Measurements from ENCODE around the gene PPARGC1A. TPM values are rescaled to one million over a fixed set of nuclear protein-coding genes. Genes with fewer than 3 reads are reported as not detected.

Gene PPARGC1A
- polyA plus RNA-seq, 3 donors from 2014 or later: not detected

DNA sequence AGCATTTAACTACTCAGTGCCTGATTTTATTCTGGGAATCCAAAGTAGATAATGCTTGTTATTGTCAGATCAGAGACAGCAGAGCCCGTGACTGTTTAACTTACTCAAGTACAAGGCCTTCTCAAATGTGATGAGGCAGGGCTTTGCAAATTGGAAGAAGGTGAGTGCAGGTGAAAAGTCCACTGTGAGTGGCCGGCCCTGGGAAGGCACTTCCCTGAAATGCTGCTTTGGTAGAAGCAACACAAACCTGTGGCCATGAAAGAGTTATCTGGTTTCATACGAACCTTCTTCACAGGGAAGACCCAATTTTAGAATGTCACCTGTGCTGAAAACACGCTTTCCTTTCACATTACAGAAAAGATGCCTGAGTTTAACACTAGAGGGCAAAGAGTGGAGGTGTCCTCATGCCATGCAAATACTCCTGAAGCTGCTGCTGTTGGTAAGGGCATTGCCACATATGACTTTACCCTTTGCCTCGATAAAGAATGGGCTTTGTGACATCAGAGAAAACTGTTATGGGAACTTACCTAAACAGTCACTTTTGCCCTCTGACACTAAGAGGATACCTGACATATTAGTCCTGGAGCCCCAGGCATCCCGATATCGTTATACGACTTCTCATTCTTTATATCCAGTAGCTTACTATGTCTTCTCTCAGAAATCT lies 8.0 kb downstream of the PPARGC1A start:
- Mint-ChIP-seq H3K27me3 (ENCODE audit: low read depth in 3 of 3) (peaks cover 0 to 2% (median 0%) of the 10 kb centered on the region in 3 donors), H3K4me3 (no peak overlapping the region), H3K4me1 (no peaks in the 10 kb centered on the region), H3K36me3 (no peaks in the 10 kb centered on the region), H3K27ac (no peak overlapping the region), H3K9me3 (peaks cover 2 to 12% (median 6%) of the 10 kb centered on the region in 6 donors)
- no peak for DNase-seq

DNA sequence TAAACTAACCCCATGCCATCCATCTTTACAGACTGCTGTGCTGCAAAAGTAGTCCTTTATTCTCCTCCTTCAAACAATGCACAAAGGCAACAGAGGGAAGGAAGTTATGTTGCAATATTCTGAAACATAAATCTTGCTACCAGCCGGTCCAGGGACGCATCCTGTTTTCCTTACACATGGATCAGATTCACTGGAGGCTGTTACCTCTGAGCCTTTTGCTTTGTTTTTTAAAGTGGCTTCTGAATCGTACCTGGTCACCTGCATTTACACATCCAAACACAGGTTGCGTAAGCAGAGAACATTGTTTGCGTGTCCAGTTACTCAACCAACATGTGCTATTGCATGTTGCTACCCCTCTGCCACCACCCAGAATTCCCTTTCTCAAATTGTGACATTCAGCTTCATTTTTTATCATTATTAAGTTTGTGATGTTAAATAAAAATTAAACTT lies 8.8 kb downstream of the PPARGC1A start:
- peaks cover 2 to 12% (median 5%) of the 10 kb centered on the region in 6 donors for H3K9me3 Mint-ChIP-seq
- H3K4me3 Mint-ChIP-seq: no peak overlapping the region
- no peak for DNase-seq
- peaks cover 0 to 2% (median 0%) of the 10 kb centered on the region in 3 donors for H3K27me3 Mint-ChIP-seq (ENCODE audit: low read depth in 3 of 3)
- no peak overlapping the region for H3K27ac Mint-ChIP-seq
- H3K36me3 Mint-ChIP-seq: no peaks in the 10 kb centered on the region
- H3K4me1 Mint-ChIP-seq: no peaks in the 10 kb centered on the region

DNA sequence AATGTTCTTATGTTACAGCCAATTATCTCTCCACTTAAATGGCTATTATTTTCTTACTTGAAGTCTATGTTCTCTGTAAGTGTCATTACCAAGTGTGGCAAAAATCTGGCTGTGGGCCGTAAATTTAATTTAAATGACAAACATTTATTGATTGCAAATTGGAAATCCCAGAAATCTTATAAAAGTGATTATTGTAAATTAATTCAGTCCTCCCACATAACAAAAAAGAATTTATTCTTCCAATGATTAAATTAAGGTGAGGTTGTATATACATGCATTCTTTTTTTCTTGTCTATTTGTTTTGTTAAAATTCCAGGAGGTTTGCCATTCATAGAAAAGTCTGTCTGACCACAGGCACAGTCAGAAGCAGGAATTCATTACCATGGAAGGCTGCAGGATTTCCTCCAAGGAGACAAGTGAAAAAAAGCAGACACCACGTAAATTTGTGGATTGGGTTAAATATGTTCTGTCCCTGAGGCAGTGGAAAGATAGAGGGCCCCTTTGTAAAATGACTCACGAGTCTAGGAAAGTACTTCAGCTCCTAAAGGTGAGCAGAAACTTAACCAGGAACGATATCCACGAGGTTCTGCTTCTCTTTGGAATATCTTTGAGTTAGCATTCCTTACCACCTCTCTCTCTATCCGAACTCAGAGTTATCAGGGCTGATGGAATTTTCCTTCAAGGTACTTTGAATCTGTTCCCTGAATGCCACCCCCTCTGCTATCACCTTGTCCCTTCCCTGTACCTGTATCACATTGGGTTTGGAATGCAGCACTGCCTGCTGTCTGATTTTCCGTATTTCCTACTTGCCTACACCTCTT lies 10.7 kb downstream of the PPARGC1A start:
- Mint-ChIP-seq H3K27me3 (ENCODE audit: low read depth in 3 of 3) (peaks cover 0 to 2% (median 0%) of the 10 kb centered on the region in 3 donors), H3K36me3 (no peaks in the 10 kb centered on the region), H3K4me3 (no peak overlapping the region), H3K9me3 (peaks cover 4 to 12% (median 6%) of the 10 kb centered on the region in 6 donors), H3K4me1 (no peaks in the 10 kb centered on the region), H3K27ac (no peak overlapping the region)
- DNase-seq: no peak

DNA sequence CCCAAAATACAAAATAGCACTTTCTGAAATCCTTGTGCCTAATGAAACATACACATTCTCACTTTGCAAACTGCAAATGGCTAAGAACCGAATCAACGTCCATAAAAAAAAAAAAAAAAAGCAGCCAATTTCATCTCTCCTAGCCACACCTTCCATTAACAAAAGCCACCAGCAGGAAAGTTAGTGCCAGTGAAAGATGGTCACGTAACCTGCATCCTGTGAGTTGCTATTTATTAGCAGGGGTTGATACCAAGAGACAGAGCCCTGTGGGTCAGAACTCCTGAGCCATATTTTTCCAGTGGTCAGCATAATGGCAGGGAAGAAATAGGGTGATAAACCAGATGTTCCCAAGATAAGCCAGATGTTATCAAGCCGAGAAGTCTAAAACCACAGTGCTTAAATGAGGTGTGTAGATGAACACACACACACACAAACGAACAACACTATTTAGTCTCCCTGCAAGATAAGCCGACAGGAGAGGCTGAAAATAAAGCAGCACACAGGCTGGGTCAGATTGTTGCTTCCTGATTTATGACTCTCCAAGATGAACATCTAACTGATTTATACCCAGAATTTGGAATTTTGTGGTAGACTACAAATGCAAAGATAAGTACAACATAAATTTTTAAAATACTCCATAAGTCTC lies 11.5 kb downstream of the PPARGC1A start:
- H3K4me1 Mint-ChIP-seq: no peaks in the 10 kb centered on the region
- no peak overlapping the region for H3K4me3 Mint-ChIP-seq
- H3K27ac Mint-ChIP-seq: no peak overlapping the region
- H3K36me3 Mint-ChIP-seq: no peaks in the 10 kb centered on the region
- no peak for DNase-seq
- H3K9me3 Mint-ChIP-seq: peaks cover 6 to 14% (median 7%) of the 10 kb centered on the region in 6 donors
- peaks cover 0 to 2% (median 0%) of the 10 kb centered on the region in 3 donors for H3K27me3 Mint-ChIP-seq (ENCODE audit: low read depth in 3 of 3)

DNA sequence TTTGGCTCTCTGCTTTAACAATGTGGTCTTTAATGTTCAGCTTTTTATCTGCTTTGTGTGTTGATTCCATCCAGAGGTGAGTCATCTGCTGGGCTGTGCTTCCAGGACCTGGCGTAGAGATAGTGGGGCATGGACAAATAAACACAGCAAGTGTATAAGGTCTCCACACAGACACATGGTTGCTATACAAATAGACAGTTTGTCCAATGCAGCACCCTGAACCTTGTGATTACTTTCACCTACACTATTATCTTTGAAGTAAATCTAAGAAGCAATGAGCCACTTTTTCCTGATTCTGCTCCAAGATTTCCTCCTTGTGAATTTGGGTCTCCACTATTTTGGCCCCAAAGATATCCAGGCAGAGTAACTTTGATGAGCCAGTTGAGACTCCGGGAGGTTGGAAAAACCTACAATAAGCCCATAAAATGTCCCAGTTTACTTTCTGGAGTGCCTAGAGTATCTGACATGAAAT lies 12.1 kb downstream of the PPARGC1A start:
- H3K9me3 Mint-ChIP-seq: peaks cover 6 to 17% (median 9%) of the 10 kb centered on the region in 6 donors
- DNase-seq: no peak
- H3K4me3 Mint-ChIP-seq: no peak overlapping the region
- H3K36me3 Mint-ChIP-seq: no peaks in the 10 kb centered on the region
- no peak overlapping the region for H3K27ac Mint-ChIP-seq
- no peaks in the 10 kb centered on the region for H3K4me1 Mint-ChIP-seq
- H3K27me3 Mint-ChIP-seq (ENCODE audit: low read depth in 3 of 3): peaks cover 0 to 2% (median 0%) of the 10 kb centered on the region in 3 donors

DNA sequence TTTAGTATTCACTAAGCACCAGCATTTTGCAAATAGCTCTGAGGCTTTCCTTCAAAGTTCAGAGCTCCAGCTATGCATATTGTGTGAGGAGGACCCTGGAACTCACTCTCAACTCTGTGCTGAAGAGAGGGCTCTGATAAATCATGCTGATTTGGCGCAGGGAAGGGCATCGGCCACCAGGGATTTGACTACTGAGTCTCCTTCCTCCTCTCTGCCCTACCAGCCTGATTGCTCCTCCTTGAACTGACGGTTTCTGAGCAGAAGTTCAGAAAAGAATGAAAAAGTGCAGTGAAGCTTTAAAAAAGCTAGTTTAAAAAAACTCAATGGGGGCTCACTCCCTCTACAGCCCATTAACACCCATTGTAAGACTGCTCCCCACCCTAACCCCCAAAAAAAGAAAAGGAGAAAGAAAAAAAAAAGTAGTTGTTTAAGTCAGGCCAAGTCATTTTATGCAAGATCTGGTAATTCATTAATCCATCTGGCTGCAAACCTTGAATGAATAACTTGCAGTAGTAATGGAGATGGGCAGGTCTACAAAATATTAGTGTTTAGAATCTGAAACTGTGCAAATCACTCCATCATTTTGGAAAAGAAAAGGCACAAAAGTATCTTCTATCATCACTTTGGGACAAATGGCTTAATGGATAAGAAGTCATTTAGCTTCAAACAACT lies 13.3 kb downstream of the PPARGC1A start:
- H3K4me3 Mint-ChIP-seq: no peak overlapping the region
- no peak overlapping the region for H3K27ac Mint-ChIP-seq
- no peaks in the 10 kb centered on the region for H3K4me1 Mint-ChIP-seq
- H3K9me3 Mint-ChIP-seq: peaks cover 8 to 17% (median 14%) of the 10 kb centered on the region in 6 donors
- peaks cover 0 to 2% (median 0%) of the 10 kb centered on the region in 3 donors for H3K27me3 Mint-ChIP-seq (ENCODE audit: low read depth in 3 of 3)
- no peak for DNase-seq
- H3K36me3 Mint-ChIP-seq: no peaks in the 10 kb centered on the region

DNA sequence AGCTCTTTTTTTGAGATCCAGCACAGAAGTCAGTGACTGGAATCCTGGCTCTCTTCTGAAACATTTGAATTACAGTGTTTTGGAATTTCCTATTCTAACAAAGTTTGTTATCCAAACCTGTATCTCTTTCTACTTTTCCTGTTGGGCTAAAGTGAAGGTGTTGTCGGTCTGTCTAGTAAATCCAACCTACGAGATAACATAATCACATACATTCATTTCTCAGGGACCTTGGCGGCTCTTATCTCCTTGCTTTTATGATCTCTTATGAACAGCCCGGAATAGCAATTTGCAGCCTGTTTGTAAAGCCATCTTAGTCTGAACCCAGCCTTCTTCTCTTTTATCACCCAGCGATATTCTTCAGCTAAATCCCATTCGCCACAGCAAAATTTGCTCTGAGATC lies 14.5 kb downstream of the PPARGC1A start:
- no peak overlapping the region for H3K27ac Mint-ChIP-seq
- no peak for DNase-seq
- no peaks in the 10 kb centered on the region for H3K4me1 Mint-ChIP-seq
- H3K4me3 Mint-ChIP-seq: no peak overlapping the region
- H3K27me3 Mint-ChIP-seq (ENCODE audit: low read depth in 3 of 3): peaks cover 0 to 2% (median 0%) of the 10 kb centered on the region in 3 donors
- H3K36me3 Mint-ChIP-seq: peaks cover 0 to 2% (median 0%) of the 10 kb centered on the region in 3 donors
- peaks cover 8 to 20% (median 14%) of the 10 kb centered on the region in 6 donors for H3K9me3 Mint-ChIP-seq

DNA sequence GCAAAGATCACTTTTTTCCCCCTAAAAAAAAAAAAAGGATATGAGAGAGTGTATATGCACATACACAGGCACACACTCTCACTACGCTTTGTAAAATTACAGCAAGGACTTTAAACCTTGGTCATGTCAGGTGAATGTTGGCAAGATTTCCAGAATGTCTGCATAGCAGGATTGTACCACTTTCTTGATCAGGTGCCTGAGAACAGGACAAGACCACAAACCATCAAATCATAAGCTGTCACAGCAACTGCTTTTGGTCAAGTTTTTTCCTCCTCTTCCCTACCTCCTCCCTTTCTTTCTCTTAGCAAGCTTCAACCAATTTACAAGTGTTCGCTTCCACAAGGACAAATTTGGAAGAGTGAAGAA lies 15.3 kb downstream of the PPARGC1A start:
- Mint-ChIP-seq H3K9me3 (peaks cover 5 to 19% (median 11%) of the 10 kb centered on the region in 6 donors), H3K4me3 (no peak overlapping the region), H3K27me3 (ENCODE audit: low read depth in 3 of 3) (peaks cover 0 to 2% (median 0%) of the 10 kb centered on the region in 3 donors), H3K4me1 (no peaks in the 10 kb centered on the region), H3K27ac (no peak overlapping the region), H3K36me3 (peaks cover 0 to 3% (median 0%) of the 10 kb centered on the region in 3 donors)
- DNase-seq: no peak

DNA sequence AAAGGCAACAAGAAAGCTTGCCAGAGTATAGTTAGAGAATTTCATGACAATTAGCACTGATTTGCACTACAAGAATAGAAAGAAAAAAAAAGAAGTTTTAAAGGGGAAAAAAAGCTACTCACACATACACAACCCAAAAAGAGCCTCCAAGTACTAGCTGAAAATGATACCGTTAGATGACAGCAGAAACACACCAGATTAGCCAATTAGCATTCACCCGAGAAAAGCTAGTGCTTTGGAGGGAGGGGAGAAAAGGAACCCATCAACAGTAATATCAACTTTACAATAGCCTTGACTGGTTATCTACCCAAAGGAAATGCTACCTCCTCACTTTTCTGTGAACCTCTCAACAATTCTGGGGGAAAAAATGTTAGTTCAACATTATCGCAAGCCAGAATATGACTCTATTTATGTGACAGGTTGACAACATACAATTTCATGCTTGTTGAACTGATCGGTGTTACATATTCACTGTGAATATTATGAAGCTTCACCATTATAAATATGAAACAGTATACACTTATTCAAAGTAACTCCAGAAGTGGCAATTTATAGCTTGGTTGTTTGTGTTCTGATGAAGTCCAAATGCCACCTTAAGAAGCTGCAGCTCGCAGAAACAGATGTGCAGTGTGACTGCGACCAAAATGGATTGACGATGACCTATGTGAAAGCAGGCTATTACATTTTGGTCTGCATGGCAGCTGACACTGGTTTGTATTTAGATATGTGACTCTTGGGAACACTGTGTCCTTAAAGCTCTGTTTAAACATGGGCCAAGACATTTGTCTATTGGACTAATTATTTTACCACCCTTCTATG lies 15.9 kb downstream of the PPARGC1A start:
- Mint-ChIP-seq H3K4me3 (no peak overlapping the region), H3K4me1 (no peaks in the 10 kb centered on the region), H3K9me3 (peaks cover 5 to 21% (median 12%) of the 10 kb centered on the region in 6 donors), H3K27me3 (ENCODE audit: low read depth in 3 of 3) (peaks cover 0 to 2% (median 0%) of the 10 kb centered on the region in 3 donors), H3K36me3 (peaks cover 0 to 3% (median 0%) of the 10 kb centered on the region in 3 donors), H3K27ac (no peak overlapping the region)
- no peak for DNase-seq

DNA sequence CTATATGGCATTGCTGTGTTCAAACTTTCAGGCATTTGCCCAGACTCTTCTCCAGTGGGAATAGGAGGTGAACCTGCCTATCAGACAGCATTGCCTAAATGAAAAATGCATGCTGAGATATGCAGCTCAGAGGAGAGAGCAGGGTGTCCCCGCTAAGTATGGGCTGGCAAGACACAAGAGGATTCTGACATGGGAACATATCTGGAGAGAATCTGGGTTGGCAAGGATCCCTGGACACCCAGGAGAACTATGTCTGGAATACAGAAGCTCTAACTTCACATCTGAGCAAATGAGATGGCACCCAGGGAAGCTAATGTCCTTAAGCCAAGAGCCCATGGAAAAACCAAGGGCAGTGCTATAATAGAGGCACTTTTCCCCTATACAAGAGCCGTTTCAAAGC lies 18.4 kb downstream of the PPARGC1A start:
- peaks cover 0 to 3% (median 0%) of the 10 kb centered on the region in 3 donors for H3K36me3 Mint-ChIP-seq
- no peak overlapping the region for H3K4me3 Mint-ChIP-seq
- H3K27ac Mint-ChIP-seq: no peak overlapping the region
- no peak for DNase-seq
- peaks cover 7 to 21% (median 15%) of the 10 kb centered on the region in 6 donors for H3K9me3 Mint-ChIP-seq
- H3K4me1 Mint-ChIP-seq: no peaks in the 10 kb centered on the region
- H3K27me3 Mint-ChIP-seq (ENCODE audit: low read depth in 3 of 3): no peaks in the 10 kb centered on the region

DNA sequence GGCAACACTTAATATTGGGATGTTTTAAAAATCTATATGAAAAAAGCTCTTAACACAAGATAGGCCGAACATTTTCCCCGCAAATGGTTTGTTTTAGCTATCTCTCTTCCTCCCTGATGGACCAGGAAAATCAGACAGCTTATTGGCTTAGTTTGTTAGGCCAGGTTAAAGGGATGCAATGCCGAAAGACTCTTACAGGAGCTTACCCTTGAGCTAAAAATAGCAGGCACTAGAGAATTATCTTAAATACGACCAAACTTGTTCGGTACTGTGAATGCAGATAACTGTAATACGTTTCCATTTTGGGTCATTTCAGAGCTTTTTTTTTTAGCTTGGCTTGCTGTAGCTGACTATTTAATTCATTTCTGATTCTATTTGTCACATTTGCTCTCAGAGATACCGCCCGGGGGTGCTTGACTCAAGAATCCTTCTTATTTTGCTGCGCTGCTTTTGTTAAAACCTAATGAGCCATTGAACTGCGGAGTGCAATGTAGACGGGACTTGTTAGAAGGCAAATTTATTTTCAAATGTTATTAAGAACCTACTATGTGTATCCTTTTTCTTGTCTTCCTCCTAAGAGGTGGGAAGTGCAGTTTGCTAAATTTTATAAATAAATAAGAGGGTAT lies 23.3 kb downstream of the PPARGC1A start:
- DNase-seq: no peak
- peaks cover 0 to 3% (median 0%) of the 10 kb centered on the region in 3 donors for H3K36me3 Mint-ChIP-seq
- H3K4me1 Mint-ChIP-seq: no peaks in the 10 kb centered on the region
- H3K27ac Mint-ChIP-seq: no peak overlapping the region
- H3K4me3 Mint-ChIP-seq: no peak overlapping the region
- peaks cover 4 to 15% (median 10%) of the 10 kb centered on the region in 6 donors for H3K9me3 Mint-ChIP-seq
- H3K27me3 Mint-ChIP-seq (ENCODE audit: low read depth in 3 of 3): no peaks in the 10 kb centered on the region

DNA sequence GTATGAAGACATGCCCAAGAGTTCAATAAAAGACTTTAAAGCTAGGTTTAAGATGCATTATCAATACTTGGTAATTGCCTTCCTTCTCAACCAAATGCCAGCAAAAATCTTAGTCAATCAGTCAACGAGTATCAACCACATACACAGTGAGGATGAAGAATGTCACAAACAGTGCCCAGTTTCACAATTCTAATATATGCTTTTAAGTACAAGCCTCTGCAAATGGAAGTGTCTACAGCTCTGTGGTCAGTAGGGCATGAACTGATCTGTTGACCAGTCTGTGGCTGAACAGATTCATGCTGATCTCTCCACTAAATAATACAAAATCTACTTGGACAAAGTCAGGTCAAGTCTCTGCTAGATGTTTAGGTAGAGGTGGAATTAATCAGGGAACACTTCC lies 27.9 kb downstream of the PPARGC1A start:
- Mint-ChIP-seq H3K4me1 (no peaks in the 10 kb centered on the region), H3K9me3 (peaks cover 2 to 12% (median 9%) of the 10 kb centered on the region in 6 donors), H3K36me3 (no peaks in the 10 kb centered on the region), H3K27ac (no peak overlapping the region), H3K27me3 (ENCODE audit: low read depth in 3 of 3) (no peaks in the 10 kb centered on the region), H3K4me3 (no peak overlapping the region)
- DNase-seq: no peak
